Neural cell (in vitro differentiated cells): Measurements from ENCODE around the gene HHIP. TPM values are rescaled to one million over a fixed set of nuclear protein-coding genes. Genes with fewer than 3 reads are reported as not detected.

Source experiments
- H2AFZ ChIP-seq: fragments of 200-600, 300-800 bp; sonication (generic), shearing (Covaris generic); 2 replicates; pipeline ENCODE4 v1.6.0; 2014; ENCODE audit warnings: low read depth, mild to moderate bottlenecking, antibody characterized with exemption, low read length, moderate library complexity
- H3F3A ChIP-seq: fragments of 200-600 bp; shearing (Covaris generic); 2 replicates; pipeline ENCODE4 v1.6.1; 2016; ENCODE audit warnings: mild to moderate bottlenecking, moderate library complexity, mixed read lengths, antibody characterized with exemption, low read length; ENCODE audit not compliant: insufficient read depth, poor library complexity, severe bottlenecking
- H3K27ac ChIP-seq: fragments of 200-600, 300-800 bp; sonication (generic), shearing (Covaris generic); 2 replicates; pipeline ENCODE4 v1.5.1; 2014; ENCODE audit warnings: mild to moderate bottlenecking, low read length, moderate library complexity
- H3K27me3 ChIP-seq: fragments of 300-800, 200-600 bp; sonication (generic), shearing (Covaris generic); 2 replicates; pipeline ENCODE4 v1.6.0; 2014; ENCODE audit warnings: mild to moderate bottlenecking, low read depth, low read length, moderate library complexity; ENCODE audit not compliant: insufficient read depth
- H3K36me3 ChIP-seq: fragments of 300-800, 200-600 bp; sonication (generic), shearing (Covaris generic); 2 replicates; pipeline ENCODE4 v1.5.1; 2014; ENCODE audit warnings: mild to moderate bottlenecking, antibody characterized with exemption, low read length, moderate library complexity; ENCODE audit not compliant: insufficient read depth
- H3K4me2 ChIP-seq: fragments of 300-800, 200-600 bp; sonication (generic), shearing (Covaris generic); 2 replicates; pipeline ENCODE4 v1.6.0; 2014; ENCODE audit warnings: mild to moderate bottlenecking, low read length
- H3K4me3 ChIP-seq: fragments of 300-800, 200-600 bp; sonication (generic), shearing (Covaris generic); 2 replicates; pipeline ENCODE4 v1.5.1; 2014; ENCODE audit warnings: mild to moderate bottlenecking, low read length, moderate library complexity
- H3K79me2 ChIP-seq: fragments of 200-600 bp; shearing (Covaris generic); replicated peaks from 2 replicates; pipeline ENCODE4 v1.6.0; 2014; ENCODE audit warnings: mild to moderate bottlenecking, low read length, moderate library complexity; ENCODE audit not compliant: insufficient read depth
- H3K9ac ChIP-seq: fragments of 300-800, 200-600 bp; sonication (generic), shearing (Covaris generic); 2 replicates; pipeline ENCODE4 v1.6.1; 2016; ENCODE audit warnings: mild to moderate bottlenecking, low read length, mixed read lengths
- H3K9me2 ChIP-seq: fragments of 200-600 bp; shearing (Covaris generic); 2 replicates; pipeline ENCODE4 v1.6.1; 2016; ENCODE audit warnings: mild to moderate bottlenecking, low read length, mixed read lengths; ENCODE audit not compliant: insufficient read depth
- H3K9me3 ChIP-seq: fragments of 200-600, 300-800 bp; sonication (generic), shearing (Covaris generic); 2 replicates; pipeline ENCODE4 v1.6.1; 2016; ENCODE audit warnings: mild to moderate bottlenecking, mixed run types, low read length, moderate library complexity, mixed read lengths
- H4K20me1 ChIP-seq: fragments of 200-600 bp; shearing (Covaris generic); 2 replicates; pipeline ENCODE4 v1.6.1; 2016; ENCODE audit warnings: mild to moderate bottlenecking, mixed run types; ENCODE audit not compliant: insufficient read depth
- CTCF ChIP-seq: fragments of 450-650 bp; IDR thresholded peaks from 2 replicates; pipeline ENCODE4 v1.5.1; 2014; ENCODE audit warnings: antibody characterized with exemption, mild to moderate bottlenecking, moderate library complexity; ENCODE audit not compliant: poor library complexity, severe bottlenecking
- EP300 ChIP-seq: fragments of 450-650 bp; conservative IDR thresholded peaks from 2 replicates; pipeline ENCODE4 v1.6.1; 2014; ENCODE audit warnings: antibody characterized with exemption, mild to moderate bottlenecking, moderate library complexity; ENCODE audit not compliant: poor library complexity, severe bottlenecking
- EZH2 ChIP-seq: fragments of 200-600, 300-800 bp; shearing (Covaris generic), sonication (generic); IDR thresholded peaks from 2 replicates; pipeline ENCODE4 v1.6.1; 2014; ENCODE audit warnings: antibody characterized with exemption, low read length, borderline replicate concordance, mild to moderate bottlenecking; ENCODE audit not compliant: insufficient read depth, poor library complexity, severe bottlenecking
- POLR2AphosphoS5 ChIP-seq: IDR thresholded peaks from 2 replicates; pipeline ENCODE4 v1.6.1; 2012
- REST ChIP-seq: IDR thresholded peaks from 2 replicates; pipeline ENCODE4 v1.6.1; 2012; ENCODE audit warnings: borderline replicate concordance
- polyA plus RNA-seq: library from polyadenylated mRNA; depleted of rRNA; stranded (reverse); fragments of >200 nt; gene quantifications from 2 replicates; pipeline ENCODE4 v1.2.3, GENCODE V29; 2014

Gene HHIP
- polyA plus RNA-seq, 1 donor from 2014 or later: not detected

GRCh38 chr4:144659447-144659846 lies 13.5 kb downstream of the HHIP start:
- TF ChIP-seq REST: no peak

GRCh38 chr4:144663834-144664475 lies 18.0 kb downstream of the HHIP start:
- no peak overlapping the region for H3K4me3 ChIP-seq
- no peak overlapping the region for H3K27ac ChIP-seq
- H3K36me3 ChIP-seq: no peaks in the 10 kb centered on the region
- no peak for TF ChIP-seq CTCF
- no peak for TF ChIP-seq EP300
- TF ChIP-seq EZH2: no peak
- TF ChIP-seq REST: no peak
- no peak for TF ChIP-seq POLR2AphosphoS5
- no peaks in the 10 kb centered on the region for H3K9me3 ChIP-seq
- no peak overlapping the region for H3K9ac ChIP-seq
- H2AFZ ChIP-seq: no peak overlapping the region
- H4K20me1 ChIP-seq: no peaks in the 10 kb centered on the region
- no peaks in the 10 kb centered on the region for H3K27me3 ChIP-seq
- no peaks in the 10 kb centered on the region for H3K9me2 ChIP-seq
- no peak overlapping the region for H3K4me2 ChIP-seq
- H3K79me2 ChIP-seq: no peaks in the 10 kb centered on the region
- no peaks in the 10 kb centered on the region for H3F3A ChIP-seq

More at GRCh38 chr4:144659447-144659846, 13.5 kb downstream of the HHIP start:
- H3K9ac ChIP-seq: no peak overlapping the region
- no peaks in the 10 kb centered on the region for H3K9me2 ChIP-seq
- H2AFZ ChIP-seq: no peak overlapping the region
- no peaks in the 10 kb centered on the region for H4K20me1 ChIP-seq
- no peaks in the 10 kb centered on the region for H3K36me3 ChIP-seq
- H3K4me2 ChIP-seq: no peak overlapping the region
- H3K9me3 ChIP-seq: no peaks in the 10 kb centered on the region
- no peaks in the 10 kb centered on the region for H3F3A ChIP-seq
- H3K4me3 ChIP-seq: no peak overlapping the region
- H3K27me3 ChIP-seq: no peaks in the 10 kb centered on the region
- no peaks in the 10 kb centered on the region for H3K79me2 ChIP-seq
- no peak overlapping the region for H3K27ac ChIP-seq
